A673 (cell line): ENCODE results near the gene SLMAP. TPM values are rescaled to one million over a fixed set of nuclear protein-coding genes. Genes with fewer than 3 reads are reported as not detected.
A peak's percentile ranks its signal among the peaks of the same experiment; 100 is the strongest.

Experiments used
- BruUV-seq: library from RNA; stranded (reverse); fragments of 400-500 nt; replicated peaks from 2 replicates; lab custom pipeline; 2021; lab: Mats Ljungman, UMichigan
- CTCF ChIA-PET: fragments of 300-600 bp; sonication (Branson Sonifier 250); formaldehyde crosslinking; loops from one replicate; lab custom pipeline; 2022; ENCODE audit warnings: antibody characterized with exemption; lab: Charles Lee
- POLR2A ChIA-PET: fragments of 300-600 bp; sonication (Branson Sonifier 250); formaldehyde crosslinking; loops from one replicate; lab custom pipeline; 2022; ENCODE audit warnings: antibody characterized with exemption; ENCODE audit not compliant: low non-redundant PET; lab: Charles Lee
- DNase-seq: peaks from one replicate; pipeline ENCODE4 v3.0.0-alpha.2; 2015; ENCODE audit warnings: low spot score
- H3K27ac ChIP-seq: fragments of 200-600 bp; sonication (generic); 2 replicates; pipeline ENCODE4 v1.5.1; 2016; ENCODE audit warnings: mixed run types, low read depth, mild to moderate bottlenecking, mixed read lengths, antibody characterized with exemption, low read length; ENCODE audit not compliant: poor library complexity, severe bottlenecking
- H3K27me3 ChIP-seq: fragments of 200-600 bp; sonication (generic); replicated peaks from 2 replicates; pipeline ENCODE4 v1.6.1; 2017; ENCODE audit warnings: mixed run types, low read depth, mild to moderate bottlenecking, mixed read lengths, antibody characterized with exemption, low read length; ENCODE audit not compliant: insufficient read depth, poor library complexity
- H3K36me3 ChIP-seq: fragments of 200-600 bp; sonication (generic); 2 replicates; pipeline ENCODE4 v1.6.1; 2016; ENCODE audit warnings: mixed run types, mild to moderate bottlenecking, mixed read lengths, antibody characterized with exemption, low read length; ENCODE audit not compliant: insufficient read depth, poor library complexity, severe bottlenecking
- H3K4me1 ChIP-seq: fragments of 200-600 bp; sonication (generic); 2 replicates; pipeline ENCODE4 v1.6.1; 2017; ENCODE audit warnings: mixed run types, mild to moderate bottlenecking, mixed read lengths, antibody characterized with exemption, low read length; ENCODE audit not compliant: insufficient read depth, poor library complexity, severe bottlenecking
- H3K4me3 ChIP-seq: fragments of 200-600 bp; sonication (generic); 2 replicates; pipeline ENCODE4 v1.5.1; 2016; ENCODE audit warnings: low read depth, mixed run types, mild to moderate bottlenecking, mixed read lengths, low read length; ENCODE audit not compliant: poor library complexity, severe bottlenecking
- H3K9me3 ChIP-seq: fragments of 200-600 bp; sonication (generic); 2 replicates; pipeline ENCODE4 v1.6.1; 2016; ENCODE audit warnings: mixed run types, low read depth, mild to moderate bottlenecking, mixed read lengths, antibody characterized with exemption, low read length; ENCODE audit not compliant: poor library complexity, severe bottlenecking
- CTCF ChIP-seq: fragments of 300-800, 200-600 bp; sonication (generic); conservative IDR thresholded peaks from 2 replicates; pipeline ENCODE4 v1.5.1; 2017; ENCODE audit warnings: low read depth, mild to moderate bottlenecking, antibody characterized with exemption, low read length, moderate library complexity, mixed read lengths
- EZH2 ChIP-seq: fragments of 200-600 bp; sonication (generic); IDR thresholded peaks from 2 replicates; pipeline ENCODE4 v1.6.1; 2017; ENCODE audit warnings: borderline replicate concordance, low read depth, mild to moderate bottlenecking, mixed read lengths, antibody characterized with exemption, low read length; ENCODE audit not compliant: poor library complexity, severe bottlenecking
- intact Hi-C: fragments of 100-400 bp; cut with micrococcal nuclease; formaldehyde crosslinking; loops from one replicate; pipeline ENCODE4 v1.10.0; 2022; ENCODE audit not compliant: unreplicated experiment
- total RNA-seq: library from RNA; stranded (reverse); gene quantifications from 2 replicates; pipeline ENCODE4 v1.2.3, GENCODE V29; 2021

The SLMAP gene
- total RNA-seq, 1 experiment from 2014 or later, result 32.4 TPM

- BruUV-seq, result no TSS peak
- POLR2A ChIA-PET, result no interaction called here
- intact Hi-C loops, result no loop called here
- TF ChIP-seq EZH2 (no peak), CTCF (no peak)
- peaks cover 7% of the 10 kb centered on the region for H3K4me1 ChIP-seq
- H3K4me3 ChIP-seq, result no peak overlapping the region
- H3K27ac ChIP-seq, result peak overlapping the region; percentile 54
- no peaks in the 10 kb centered on the region for H3K36me3 ChIP-seq
- H3K27me3 ChIP-seq, result no peaks in the 10 kb centered on the region
- CTCF ChIA-PET, result no interaction called here
- peaks cover 5% of the 10 kb centered on the region for H3K9me3 ChIP-seq
- peak; percentile 54 for DNase-seq
Measured at GRCh38 chr3:57709559-57709958, 46.5 kb upstream of the SLMAP start.

- Histone ChIP-seq H3K36me3 (no peaks in the 10 kb centered on the region), H3K27me3 (no peaks in the 10 kb centered on the region), H3K9me3 (no peaks in the 10 kb centered on the region), H3K27ac (no peak overlapping the region), H3K4me1 (no peaks in the 10 kb centered on the region), H3K4me3 (no peak overlapping the region)
- intact Hi-C loops, result no loop called here
- BruUV-seq, result no TSS peak
- CTCF ChIA-PET, result no interaction called here
- TF ChIP-seq CTCF (no peak), EZH2 (no peak)
- POLR2A ChIA-PET, result no interaction called here
- no peak for DNase-seq
Measured at GRCh38 chr3:57715686-57716085, 40.4 kb upstream of the SLMAP start.

GRCh38 chr3:57717205-57717868 is 38.8 kb upstream of the SLMAP start:
- Histone ChIP-seq H3K27ac (no peak overlapping the region), H3K9me3 (no peaks in the 10 kb centered on the region), H3K27me3 (no peaks in the 10 kb centered on the region), H3K36me3 (no peaks in the 10 kb centered on the region), H3K4me3 (no peak overlapping the region), H3K4me1 (no peaks in the 10 kb centered on the region)
- no TSS peak for BruUV-seq
- intact Hi-C loops, result no loop called here
- no peak for TF ChIP-seq CTCF
- TF ChIP-seq EZH2, result no peak
- CTCF ChIA-PET, result no interaction called here
- POLR2A ChIA-PET, result no interaction called here
- DNase-seq, result no peak
